Stimulated activated CD8-positive, alpha-beta memory T cell treated with anti-CD3 and anti-CD28 coated beads, Interleukin-2, amount 100 ng/mL, for 48 hours (primary cell): ENCODE data around the gene CTIF.
"Not testable (repeated sequence)": the region's sequence is repeated elsewhere in the genome, so short reads cannot be mapped to it uniquely, and the experiment has no call there.

ENCODE experiments used
- DNase-seq, 2 donors: peaks; one replicate each; pipeline ENCODE4 v3.0.0-alpha.2; 2020; ENCODE audit warnings: low read depth in 2 of 2

Gene CTIF

DNA sequence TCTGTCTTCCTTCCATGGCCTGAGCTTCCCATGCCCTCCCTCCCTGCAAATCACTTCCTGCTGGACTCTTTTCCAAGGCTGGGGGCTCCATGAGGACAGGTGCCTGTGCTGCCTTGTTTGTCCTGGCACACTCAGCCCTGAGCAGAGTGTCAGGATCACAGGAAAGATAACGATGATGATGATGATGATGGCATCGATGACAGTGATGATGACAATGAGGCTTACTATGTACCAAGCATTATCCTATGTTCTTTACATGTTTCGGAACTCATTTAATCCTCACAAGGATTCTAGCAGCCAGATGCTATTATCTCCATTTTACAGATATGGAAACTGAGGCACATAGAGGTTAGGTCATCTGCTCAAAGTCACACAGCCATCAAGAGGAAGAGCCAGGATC is 170.0 kb downstream of the CTIF start:
- no peak for DNase-seq

DNA sequence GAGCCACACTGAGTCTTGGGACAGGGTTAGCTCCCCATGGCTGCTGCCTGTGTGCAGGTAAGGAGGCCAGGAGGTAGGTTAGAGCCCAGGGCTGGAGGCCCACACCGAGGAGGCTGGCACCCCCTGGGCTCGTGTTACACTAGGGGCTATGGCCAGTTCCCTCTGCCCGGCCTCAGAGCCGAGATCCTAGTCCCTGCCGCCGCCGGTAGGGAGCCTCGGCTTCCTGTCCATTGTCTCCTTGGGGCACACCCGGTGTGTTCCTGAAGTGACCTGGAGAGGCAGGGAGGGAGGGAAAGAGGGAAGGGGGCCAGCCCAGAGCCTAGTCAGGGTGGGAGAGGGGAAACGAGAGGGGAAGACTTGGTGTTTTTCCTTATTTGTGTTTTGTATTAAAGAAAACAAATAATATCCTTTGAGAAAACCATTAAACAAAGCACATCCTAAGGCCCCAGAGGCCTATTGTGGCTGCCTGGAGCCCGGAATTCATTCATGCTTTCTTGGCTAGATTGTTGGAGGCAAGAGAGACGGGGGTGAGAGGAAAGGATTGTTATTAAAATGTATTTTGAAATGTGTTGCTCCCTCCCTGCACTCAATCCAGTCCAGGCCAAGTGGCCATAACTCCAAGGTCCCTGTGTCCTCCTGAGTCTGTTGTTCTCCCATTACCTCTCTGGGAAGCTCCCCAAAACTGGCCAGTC is 170.7 kb downstream of the CTIF start:
- DNase-seq = no peak

- DNase-seq = no peak
Measured at GRCh38 chr18:48711651-48712486, 173.0 kb downstream of the CTIF start.

DNA sequence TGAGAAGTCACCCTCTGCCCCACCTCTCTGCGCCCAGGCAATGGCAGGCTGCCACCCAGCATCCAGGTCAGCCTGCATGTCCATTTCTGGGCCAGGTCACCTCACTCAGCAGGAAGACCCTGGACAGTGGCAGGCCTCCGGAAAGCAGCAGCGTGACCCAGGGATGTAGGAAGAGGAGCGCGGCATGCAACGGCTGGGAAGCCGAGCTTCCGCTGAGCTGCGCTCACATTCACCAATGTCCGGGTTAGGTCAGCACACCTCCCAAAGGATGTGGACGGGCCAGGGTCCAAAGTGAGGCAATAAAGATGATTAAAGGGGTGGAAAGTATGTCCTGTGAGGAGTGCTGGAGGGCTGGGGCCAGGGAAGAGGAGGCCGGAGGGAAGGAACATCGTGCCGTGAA is 174.5 kb downstream of the CTIF start:
- no peak for DNase-seq

- DNase-seq = no peak
Measured at GRCh38 chr18:48714873-48715272, 176.0 kb downstream of the CTIF start.

DNA sequence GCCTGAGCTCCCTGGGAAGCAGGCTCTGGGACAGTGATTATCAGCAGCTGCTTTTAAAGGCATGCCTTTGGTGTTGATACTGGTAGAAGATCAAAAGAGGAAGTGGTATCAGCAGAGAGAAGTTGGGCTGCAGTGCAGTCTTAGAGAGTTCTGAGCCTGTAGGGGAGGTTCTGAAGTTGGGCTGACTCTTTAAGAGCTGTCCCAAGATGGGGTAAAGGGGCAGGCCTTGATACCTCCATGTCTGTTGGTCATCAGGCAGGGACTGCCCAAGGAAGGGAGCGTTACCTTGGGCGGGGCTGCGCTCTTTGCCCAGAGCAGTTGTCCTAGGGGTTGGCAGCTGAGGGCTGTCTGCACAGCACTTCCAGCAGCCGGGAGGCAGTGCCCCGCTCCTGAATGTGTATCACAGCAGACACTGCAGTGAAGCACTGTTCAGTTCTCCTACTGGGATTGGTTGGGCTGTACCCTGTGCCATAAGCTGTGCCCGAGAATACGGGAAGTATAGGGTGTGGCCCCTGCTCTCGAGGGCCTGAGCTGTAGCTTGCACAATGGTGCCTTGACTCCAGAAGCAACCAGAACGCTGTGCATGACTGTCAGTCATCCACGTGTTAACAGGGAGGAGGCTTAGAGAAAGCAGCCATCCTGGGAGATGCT is 177.0 kb downstream of the CTIF start:
- no peak for DNase-seq

- not testable (repeated sequence) for DNase-seq
Measured at GRCh38 chr18:48717227-48717626, 178.4 kb downstream of the CTIF start.

DNA sequence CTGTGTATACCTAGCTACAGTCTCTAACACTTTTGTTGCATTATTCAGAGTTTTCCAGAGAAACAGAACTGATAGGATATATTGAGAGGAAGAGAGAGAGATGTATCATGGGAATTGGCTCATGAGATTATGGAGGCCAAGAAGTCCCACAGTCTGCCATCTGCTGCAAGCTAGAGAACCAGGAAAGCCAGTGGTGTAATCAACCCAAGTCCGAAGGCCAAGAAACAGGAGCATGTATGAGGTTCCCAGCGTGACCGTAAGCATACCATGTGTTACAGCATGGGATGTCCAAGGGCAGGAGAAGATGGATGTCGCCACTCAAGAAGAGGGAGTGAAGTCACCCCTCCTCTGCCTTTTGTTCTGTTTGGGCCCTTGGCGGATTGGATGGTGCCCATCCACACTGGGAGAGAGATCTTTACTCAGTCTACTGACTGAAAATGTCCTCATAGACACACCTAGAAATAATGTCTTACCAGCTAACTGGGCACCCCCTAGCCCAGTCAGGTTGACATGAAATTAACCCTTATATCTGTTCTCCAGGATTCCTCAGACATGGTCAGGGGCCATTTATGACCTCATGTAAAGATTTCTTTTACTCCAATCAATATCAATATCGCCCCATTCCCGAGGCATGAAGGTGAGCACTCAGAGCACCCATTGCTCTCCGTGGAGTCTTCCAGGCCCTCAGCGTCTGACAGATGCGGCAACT is 179.6 kb downstream of the CTIF start:
- DNase-seq = no peak

DNA sequence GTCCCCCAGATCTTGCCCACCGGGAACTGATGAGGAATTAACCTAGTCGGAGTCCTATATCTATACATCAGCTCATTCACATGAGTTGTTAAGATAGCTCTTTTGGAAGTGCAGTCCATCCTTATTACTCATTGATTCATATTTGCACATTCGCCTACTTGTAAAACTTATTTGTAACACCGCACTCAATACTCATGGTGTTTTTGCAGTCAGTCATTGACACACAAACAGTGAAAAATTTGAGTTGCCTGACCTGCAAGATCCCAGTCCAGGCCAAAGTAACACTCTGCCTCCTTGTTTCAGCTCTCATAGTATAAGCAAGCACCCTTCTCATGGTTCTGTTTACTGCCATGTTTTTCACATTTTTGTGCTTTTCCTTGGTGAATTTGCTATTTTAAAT is 180.6 kb downstream of the CTIF start:
- no peak for DNase-seq

DNA sequence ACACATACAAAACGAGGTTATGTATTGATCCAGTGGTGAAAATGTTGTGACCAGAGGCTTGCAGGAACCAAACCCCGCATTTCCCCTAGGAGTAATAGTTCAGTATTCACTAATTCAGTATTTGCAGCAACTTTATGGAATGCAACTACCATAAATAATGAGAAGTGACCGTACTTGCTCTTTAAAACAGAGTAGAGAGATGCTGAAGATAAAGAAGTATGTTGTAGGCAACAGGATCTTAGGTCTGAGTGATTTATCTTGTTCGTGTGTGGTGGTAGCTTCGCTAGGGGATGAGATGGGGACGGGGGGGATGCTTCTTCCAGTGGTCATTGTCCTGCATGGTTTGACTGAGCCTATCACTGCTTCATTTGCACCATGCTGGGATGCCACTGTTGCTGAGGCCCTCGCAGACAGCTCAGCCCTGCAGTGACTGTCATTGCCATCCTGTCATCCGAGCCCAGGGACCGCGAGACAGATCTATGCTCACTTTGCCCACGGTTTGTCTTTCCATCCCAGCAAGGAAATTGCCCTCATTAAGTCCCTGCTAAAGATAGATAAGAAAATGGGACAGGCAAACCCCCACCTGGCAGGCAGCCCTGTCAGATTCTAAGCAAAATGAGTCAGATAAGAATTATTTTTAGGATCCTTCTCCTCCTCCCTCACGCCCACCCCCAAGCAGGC is 181.3 kb downstream of the CTIF start:
- DNase-seq = no peak

GRCh38 chr18:48720655-48721025 is 181.8 kb downstream of the CTIF start:
- no peak for DNase-seq

DNA sequence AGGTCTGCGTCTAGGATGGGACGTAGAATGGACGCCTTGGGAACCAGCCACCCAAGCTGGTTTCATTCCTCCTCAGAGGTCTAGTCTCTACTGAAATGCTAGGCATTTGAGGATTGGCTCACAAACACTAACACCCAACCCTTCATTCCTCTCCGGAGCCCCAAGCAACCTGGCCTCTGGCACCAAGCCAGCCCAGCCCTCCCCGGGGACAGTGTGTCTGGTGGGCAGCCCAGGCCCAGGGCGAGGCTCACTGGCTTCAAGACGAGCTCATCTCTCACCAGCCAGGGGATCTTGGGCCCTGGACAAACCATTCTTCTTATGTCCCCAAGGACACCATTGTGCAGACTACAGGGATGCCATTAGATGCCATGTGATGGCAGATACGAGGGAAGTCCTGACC is 182.5 kb downstream of the CTIF start:
- DNase-seq = no peak

- DNase-seq = no peak
Measured at GRCh38 chr18:48723016-48723415, 184.2 kb downstream of the CTIF start.

DNA sequence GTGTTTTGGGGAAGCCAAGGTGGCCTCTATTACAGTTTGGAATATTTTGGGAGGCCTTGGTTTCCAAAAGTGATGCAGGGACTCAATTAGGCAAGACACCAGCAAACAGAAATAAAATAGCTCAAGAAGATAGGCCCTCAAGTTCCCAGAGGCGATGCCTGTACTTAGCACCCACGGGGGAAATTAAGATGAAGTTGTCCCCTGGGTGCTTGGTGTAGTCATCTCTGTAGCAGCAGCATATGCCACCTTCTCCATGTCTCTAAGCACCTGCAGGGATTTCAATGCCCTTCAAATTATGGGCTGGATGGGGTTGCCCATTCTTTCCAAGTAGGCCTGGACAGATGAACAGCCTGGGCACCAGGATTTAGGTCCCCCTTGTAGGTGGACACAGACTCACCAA is 185.0 kb downstream of the CTIF start:
- DNase-seq = no peak

- DNase-seq = no peak
Measured at GRCh38 chr18:48724442-48724841, 185.6 kb downstream of the CTIF start.

- no peak for DNase-seq
Measured at GRCh38 chr18:48724939-48725338, 186.1 kb downstream of the CTIF start.

DNA sequence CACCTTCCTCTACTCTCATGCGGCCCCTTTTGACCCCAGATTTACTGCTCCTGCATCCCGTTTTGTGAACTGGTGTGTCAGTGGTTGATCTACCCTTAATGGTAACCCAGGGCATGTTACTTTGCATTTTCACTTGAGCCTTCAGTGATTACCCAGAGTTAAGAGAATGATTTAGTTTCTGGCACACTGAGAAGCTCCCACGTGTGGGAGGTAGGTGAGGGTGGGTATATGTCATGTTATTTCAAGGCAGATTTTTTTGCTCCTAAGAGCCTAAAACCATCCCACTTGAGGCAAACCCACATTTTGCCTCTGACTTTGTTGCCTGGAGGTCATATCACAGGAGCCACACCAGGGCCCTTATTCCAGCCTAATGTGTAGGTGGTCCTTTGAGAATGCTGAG is 186.7 kb downstream of the CTIF start:
- DNase-seq = no peak

GRCh38 chr18:48727681-48728080 is 188.8 kb downstream of the CTIF start:
- no peak for DNase-seq

- no peak for DNase-seq
Measured at GRCh38 chr18:48728204-48728833, 189.5 kb downstream of the CTIF start.

GRCh38 chr18:48729404-48729803 is 190.6 kb downstream of the CTIF start:
- DNase-seq = no peak

- DNase-seq = no peak
Measured at GRCh38 chr18:48730010-48730409, 191.2 kb downstream of the CTIF start.
